Gastrocnemius medialis (tissue), 4 donors: ENCODE measurements around the gene ASIC2. TPM values are rescaled to one million over a fixed set of nuclear protein-coding genes. Genes with fewer than 3 reads are reported as not detected.

ENCODE experiments used
- ATAC-seq, 2 donors: fragments of 150-250 bp; one replicate each; pipeline ENCODE4 v1.9.1; 2016
- DNase-seq, 2 donors: peaks; one replicate each; pipeline ENCODE4 v3.0.0-alpha.2; 2019
- H3K27ac ChIP-seq, 4 donors: fragments of 200-600 bp; sonication (generic); 1 replicate in 1 of 4; 2 replicates in 3 of 4; pipeline ENCODE4 v1.5.1; 2016 to 2018; ENCODE audit warnings: mild to moderate bottlenecking in 2 of 4, moderate library complexity in 1 of 4
- H3K27me3 ChIP-seq, 3 donors: fragments of 200-600 bp; sonication (generic) in 2 of 3; 1 replicate in 1 of 3; 2 replicates in 2 of 3; pipeline versions ENCODE4 v1.5.1 to v1.6.0; 2016 to 2019; ENCODE audit warnings: mild to moderate bottlenecking in 1 of 3, moderate library complexity in 1 of 3
- H3K36me3 ChIP-seq, 2 donors: fragments of 200-600 bp; sonication (generic) in 1 of 2; one replicate each; pipeline ENCODE4 v1.5.1; 2017 to 2018
- H3K4me1 ChIP-seq, 2 donors: fragments of 200-600 bp; sonication (generic) in 1 of 2; one replicate each; pipeline ENCODE4 v1.5.1; 2016 to 2017; ENCODE audit warnings: mild to moderate bottlenecking in 2 of 2
- H3K4me3 ChIP-seq, 4 donors: fragments of 200-600 bp; sonication (generic) in 3 of 4; 1 replicate in 1 of 4; 2 replicates in 3 of 4; pipeline ENCODE4 v1.5.1; 2016 to 2019; ENCODE audit warnings: mild to moderate bottlenecking in 2 of 4
- H3K9me3 ChIP-seq, 3 donors: fragments of 200-600 bp; sonication (generic) in 2 of 3; 1 replicate in 1 of 3; 2 replicates in 2 of 3; pipeline ENCODE4 v1.5.1; 2016 to 2019
- CTCF ChIP-seq, 5 experiments: fragments of 450-650 bp in 3 of 5; fragments of 200-600 bp in 2 of 5; sonication (generic) in 2 of 5; IDR thresholded peaks in 4 of 5; conservative IDR thresholded peaks in 1 of 5; 1 replicate in 4 of 5; 2 replicates in 1 of 5; pipeline ENCODE4 v1.5.1; 2016 to 2019; ENCODE audit warnings: antibody characterized with exemption in 5 of 5, mild to moderate bottlenecking in 3 of 5, moderate library complexity in 3 of 5
- POLR2A ChIP-seq, 2 donors: fragments of 450-650 bp; IDR thresholded peaks; one replicate each; pipeline ENCODE4 v1.6.1; 2017; ENCODE audit warnings: antibody characterized with exemption in 2 of 2, mild to moderate bottlenecking in 2 of 2, moderate library complexity in 2 of 2
- in situ Hi-C, 4 donors: fragments of 200-750 bp; cut with MboI; loops; one replicate each; pipeline versions ENCODE4 v1.15.0 to v1.8.0; 2017; ENCODE audit warnings: low sequenced_read_pairs in 4 of 4
- intact Hi-C: fragments of 100-400 bp; cut with DNase I; formaldehyde crosslinking; loops from one replicate; pipeline ENCODE4 v1.15.1; 2023; ENCODE audit warnings: low total_unique reads
- total RNA-seq, 4 donors: library from RNA; depleted of rRNA; stranded (reverse); fragments of >200 nt; gene quantifications; one replicate each; pipeline versions ENCODE4 v1.1.0 to v1.2.3, GENCODE V29; 2016

Gene ASIC2
- total RNA-seq, 4 donors from 2014 or later, result not detected

DNA sequence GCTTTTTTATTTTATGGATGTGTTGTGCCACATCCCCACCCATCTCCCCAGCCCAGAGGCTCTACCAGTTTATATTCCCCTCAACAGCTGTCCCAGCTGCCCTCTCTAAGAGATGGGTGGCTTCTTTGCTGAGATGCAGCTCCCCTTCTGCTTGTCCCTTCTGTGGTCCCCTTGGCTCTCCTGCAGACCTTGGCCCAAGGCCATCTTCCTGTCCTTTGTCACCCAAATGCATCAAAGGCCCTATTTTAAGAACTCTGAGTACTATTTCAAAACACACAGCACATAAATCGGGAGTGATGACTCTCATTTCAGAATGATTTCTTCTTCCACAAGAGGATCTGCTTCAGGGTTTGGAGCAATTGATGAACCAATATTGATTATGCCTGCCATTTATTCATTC lies 216.1 kb downstream of the ASIC2 start:
- H3K4me1 ChIP-seq, result no peaks in the 10 kb centered on the region
- TF ChIP-seq POLR2A (IDR thresholded peaks at IDR 0.05), result no peak
- no peak for TF ChIP-seq CTCF (IDR thresholded peaks at IDR 0.05 in 4 of 5, conservative IDR thresholded peaks at IDR 0.05 in 1 of 5)
- in situ Hi-C loops (no loop called here), intact Hi-C loops (no loop called here)
- H3K27ac ChIP-seq, result no peak overlapping the region
- DNase-seq (no peak), ATAC-seq (no peak)
- H3K4me3 ChIP-seq, result no peak overlapping the region
- H3K9me3 ChIP-seq, result no peaks in the 10 kb centered on the region
- peaks cover 0 to 5% (median 0%) of the 10 kb centered on the region in 3 donors for H3K27me3 ChIP-seq
- H3K36me3 ChIP-seq, result no peaks in the 10 kb centered on the region

DNA sequence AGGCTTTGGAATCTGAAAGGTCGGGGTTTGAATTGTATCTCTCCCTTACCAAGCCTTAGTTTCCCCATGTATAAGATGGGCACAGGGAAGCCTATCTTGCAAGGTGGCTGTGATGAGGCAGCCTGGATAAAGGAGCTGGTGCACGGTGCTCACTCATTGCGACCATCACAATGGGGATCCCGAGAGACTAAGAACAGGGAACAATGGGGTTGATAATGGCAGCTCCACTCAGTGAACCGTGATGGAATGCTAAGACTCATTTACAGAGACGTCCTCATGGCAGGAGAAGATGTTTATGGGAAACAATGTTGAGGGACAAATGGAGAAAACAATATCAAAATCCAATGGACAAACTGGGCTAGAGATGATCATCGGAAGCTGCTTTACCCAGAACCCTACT lies 219.7 kb downstream of the ASIC2 start:
- Histone ChIP-seq H3K4me1 (no peaks in the 10 kb centered on the region), H3K36me3 (no peaks in the 10 kb centered on the region), H3K4me3 (no peak overlapping the region), H3K9me3 (no peaks in the 10 kb centered on the region), H3K27ac (no peak overlapping the region), H3K27me3 (no peaks in the 10 kb centered on the region)
- TF ChIP-seq POLR2A (IDR thresholded peaks at IDR 0.05) (no peak), CTCF (IDR thresholded peaks at IDR 0.05 in 4 of 5, conservative IDR thresholded peaks at IDR 0.05 in 1 of 5) (no peak)
- intact Hi-C loops, result no loop called here
- DNase-seq (no peak), ATAC-seq (no peak)
- in situ Hi-C loops, result loop anchor here in 1 of 4 donors (25.0 kb wide), 1 partner anchor 111 kb away; no protein-coding TSS in a partner anchor

DNA sequence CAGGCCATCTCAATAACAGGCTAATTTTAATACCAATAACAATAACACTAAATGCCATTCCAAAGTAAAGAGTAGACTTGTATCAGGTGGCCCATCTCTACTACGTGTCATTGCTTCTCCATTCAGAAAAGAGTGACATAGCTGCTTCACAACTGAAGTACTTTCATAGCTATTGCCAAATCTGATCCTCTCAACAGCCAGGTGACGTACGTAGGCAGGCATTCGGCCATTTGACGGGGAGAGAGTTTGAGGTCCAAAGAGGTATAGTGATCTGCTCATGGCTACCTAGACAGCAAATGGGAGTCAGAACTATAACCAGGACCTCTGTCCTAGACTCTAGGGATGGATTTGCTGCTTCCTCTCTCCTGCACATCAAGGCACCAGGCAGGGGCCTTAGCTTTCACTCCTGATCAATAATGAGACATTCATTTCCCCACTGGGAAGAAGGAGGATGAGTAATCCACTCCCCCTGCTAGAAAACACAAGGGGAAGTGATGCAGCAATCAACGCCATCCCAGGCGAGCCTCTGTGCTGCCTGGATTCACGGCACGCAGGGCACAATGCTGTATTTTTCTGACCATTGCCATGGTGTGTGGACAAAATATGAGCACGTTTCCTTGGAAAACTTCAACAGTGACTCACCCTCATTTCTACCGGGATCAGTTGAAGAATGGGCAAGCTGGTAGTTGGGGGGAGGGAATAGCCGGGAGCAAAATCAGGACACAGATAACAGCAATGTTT lies 220.5 kb downstream of the ASIC2 start:
- Histone ChIP-seq H3K27ac (no peak overlapping the region), H3K4me1 (no peaks in the 10 kb centered on the region), H3K4me3 (no peak overlapping the region), H3K27me3 (no peaks in the 10 kb centered on the region), H3K9me3 (no peaks in the 10 kb centered on the region), H3K36me3 (no peaks in the 10 kb centered on the region)
- ATAC-seq (no peak), DNase-seq (no peak)
- in situ Hi-C loops, result loop anchor here in 1 of 4 donors (25.0 kb wide), 1 partner anchor 110 kb away; no protein-coding TSS in a partner anchor
- intact Hi-C loops, result no loop called here
- TF ChIP-seq POLR2A (IDR thresholded peaks at IDR 0.05) (no peak), CTCF (IDR thresholded peaks at IDR 0.05 in 4 of 5, conservative IDR thresholded peaks at IDR 0.05 in 1 of 5) (no peak)

DNA sequence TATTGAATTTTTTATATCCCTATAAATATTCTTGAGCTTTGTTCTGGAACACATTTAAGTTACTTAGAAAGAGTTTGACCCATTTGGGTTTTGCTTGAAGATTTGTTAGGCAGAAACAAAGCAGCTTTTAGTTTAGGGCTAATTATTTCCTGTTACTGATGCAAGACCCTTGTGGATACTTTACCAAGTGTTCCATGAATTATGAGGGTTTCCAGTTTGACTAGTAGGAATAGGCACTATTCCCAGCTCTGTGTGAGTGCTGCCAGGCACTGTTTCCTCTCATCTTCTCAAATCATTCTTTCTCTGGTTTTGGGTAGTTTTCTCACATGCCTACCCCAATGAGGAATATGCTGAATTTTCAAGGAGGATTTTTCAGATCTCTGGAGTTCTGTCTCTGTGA lies 221.4 kb downstream of the ASIC2 start:
- no peaks in the 10 kb centered on the region for H3K9me3 ChIP-seq
- H3K27me3 ChIP-seq, result no peaks in the 10 kb centered on the region
- ATAC-seq, result no peak
- H3K4me1 ChIP-seq, result no peaks in the 10 kb centered on the region
- H3K4me3 ChIP-seq, result no peak overlapping the region
- in situ Hi-C loops, result loop anchor here in 1 of 4 donors (25.0 kb wide), 1 partner anchor 109 kb away; no protein-coding TSS in a partner anchor
- DNase-seq, result no peak
- intact Hi-C loops, result no loop called here
- no peak for TF ChIP-seq POLR2A (IDR thresholded peaks at IDR 0.05)
- no peak overlapping the region for H3K27ac ChIP-seq
- H3K36me3 ChIP-seq, result no peaks in the 10 kb centered on the region

- ATAC-seq, result no peak
- Histone ChIP-seq H3K4me1 (no peaks in the 10 kb centered on the region), H3K36me3 (no peaks in the 10 kb centered on the region), H3K9me3 (no peaks in the 10 kb centered on the region), H3K27ac (peak overlapping the region in 1 of 4 donors; percentile 25), H3K4me3 (no peak overlapping the region), H3K27me3 (no peaks in the 10 kb centered on the region)
- TF ChIP-seq CTCF (IDR thresholded peaks at IDR 0.05 in 4 of 5, conservative IDR thresholded peaks at IDR 0.05 in 1 of 5) (no peak), POLR2A (IDR thresholded peaks at IDR 0.05) (no peak)
- DNase-seq, result no peak
- intact Hi-C loops, result no loop called here
- in situ Hi-C loops, result loop anchor here in 1 of 4 donors (25.0 kb wide), 1 partner anchor 95 kb away; no protein-coding TSS in a partner anchor
These were observed 235.5 kb downstream of the ASIC2 start for GRCh38 chr17:33057564-33057963.
